Glutamatergic neuron (in vitro differentiated cells): ENCODE results near the gene CETN1. TPM values are rescaled to one million over a fixed set of nuclear protein-coding genes. Genes with fewer than 3 reads are reported as not detected.

Source experiments
- DNase-seq: peaks from one replicate; pipeline ENCODE4 v3.0.0; 2022
- H3K27ac Mint-ChIP-seq: one replicate; pipeline ENCODE4 v1.8.0; 2020; ENCODE audit warnings: mild to moderate bottlenecking, mixed read lengths, inconsistent platforms; ENCODE audit not compliant: unreplicated experiment
- H3K27me3 Mint-ChIP-seq: one replicate; pipeline ENCODE4 v1.8.0; 2020; ENCODE audit warnings: mild to moderate bottlenecking, moderate library complexity, mixed read lengths, inconsistent platforms; ENCODE audit not compliant: unreplicated experiment
- H3K36me3 Mint-ChIP-seq: one replicate; pipeline ENCODE4 v1.8.0; 2020; ENCODE audit warnings: mild to moderate bottlenecking, mixed read lengths, inconsistent platforms; ENCODE audit not compliant: unreplicated experiment
- H3K4me1 Mint-ChIP-seq: one replicate; pipeline ENCODE4 v1.8.0; 2020; ENCODE audit warnings: mild to moderate bottlenecking, low read depth, mixed read lengths, inconsistent platforms; ENCODE audit not compliant: unreplicated experiment
- H3K4me3 Mint-ChIP-seq: one replicate; pipeline ENCODE4 v1.8.0; 2020; ENCODE audit warnings: mild to moderate bottlenecking, mixed read lengths, inconsistent platforms; ENCODE audit not compliant: unreplicated experiment
- H3K9me3 Mint-ChIP-seq: one replicate; pipeline ENCODE4 v1.8.0; 2020; ENCODE audit warnings: mild to moderate bottlenecking, moderate library complexity, mixed read lengths, inconsistent platforms; ENCODE audit not compliant: unreplicated experiment
- total RNA-seq: library from RNA; stranded (reverse); fragmentation: NEBNext Ultra II Directional; extraction: Animal tissue kit (Norgen Biotek cat#: 25700); gene quantifications from one replicate; pipeline ENCODE4 v1.2.1, GENCODE V29; 2021; ENCODE audit not compliant: unreplicated experiment
- TF ChIP-seq, protein P1 (sequence below): fragments of 200-600 bp; sonication (generic); IDR thresholded peaks from one replicate; pipeline ENCODE4 v1.5.0; 2021; ENCODE audit not compliant: partially characterized antibody, unreplicated experiment

Gene CETN1
- total RNA-seq, 1 donor from 2014 or later = not detected

DNA sequence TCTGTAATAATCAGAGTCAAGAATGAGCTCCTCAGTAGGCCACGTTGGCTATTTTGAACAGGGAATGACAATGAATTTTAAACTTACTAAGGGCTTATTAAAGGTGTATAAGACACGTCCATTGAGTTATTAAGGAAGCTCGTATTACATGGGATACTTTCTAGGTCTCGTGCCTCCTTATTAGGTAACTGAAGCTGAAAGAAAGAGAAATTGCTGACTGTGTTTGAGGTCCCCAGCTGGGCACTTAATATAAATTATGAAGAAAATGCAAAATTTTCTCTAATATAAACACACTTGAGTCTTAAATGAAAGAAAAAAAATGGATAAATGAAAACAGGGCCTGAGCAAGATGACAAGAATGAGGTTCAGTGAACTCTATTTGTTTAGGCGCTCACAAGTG lies 38.4 kb downstream of the CETN1 start:
- H3K27ac Mint-ChIP-seq = no peak overlapping the region
- H3K4me3 Mint-ChIP-seq = no peak overlapping the region
- TF ChIP-seq, protein P1, sequence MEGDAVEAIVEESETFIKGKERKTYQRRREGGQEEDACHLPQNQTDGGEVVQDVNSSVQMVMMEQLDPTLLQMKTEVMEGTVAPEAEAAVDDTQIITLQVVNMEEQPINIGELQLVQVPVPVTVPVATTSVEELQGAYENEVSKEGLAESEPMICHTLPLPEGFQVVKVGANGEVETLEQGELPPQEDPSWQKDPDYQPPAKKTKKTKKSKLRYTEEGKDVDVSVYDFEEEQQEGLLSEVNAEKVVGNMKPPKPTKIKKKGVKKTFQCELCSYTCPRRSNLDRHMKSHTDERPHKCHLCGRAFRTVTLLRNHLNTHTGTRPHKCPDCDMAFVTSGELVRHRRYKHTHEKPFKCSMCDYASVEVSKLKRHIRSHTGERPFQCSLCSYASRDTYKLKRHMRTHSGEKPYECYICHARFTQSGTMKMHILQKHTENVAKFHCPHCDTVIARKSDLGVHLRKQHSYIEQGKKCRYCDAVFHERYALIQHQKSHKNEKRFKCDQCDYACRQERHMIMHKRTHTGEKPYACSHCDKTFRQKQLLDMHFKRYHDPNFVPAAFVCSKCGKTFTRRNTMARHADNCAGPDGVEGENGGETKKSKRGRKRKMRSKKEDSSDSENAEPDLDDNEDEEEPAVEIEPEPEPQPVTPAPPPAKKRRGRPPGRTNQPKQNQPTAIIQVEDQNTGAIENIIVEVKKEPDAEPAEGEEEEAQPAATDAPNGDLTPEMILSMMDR = no peak
- no peak for DNase-seq
- peaks cover 2% of the 10 kb centered on the region for H3K27me3 Mint-ChIP-seq
- no peaks in the 10 kb centered on the region for H3K9me3 Mint-ChIP-seq
- peaks cover 5% of the 10 kb centered on the region for H3K4me1 Mint-ChIP-seq
- no peaks in the 10 kb centered on the region for H3K36me3 Mint-ChIP-seq

DNA sequence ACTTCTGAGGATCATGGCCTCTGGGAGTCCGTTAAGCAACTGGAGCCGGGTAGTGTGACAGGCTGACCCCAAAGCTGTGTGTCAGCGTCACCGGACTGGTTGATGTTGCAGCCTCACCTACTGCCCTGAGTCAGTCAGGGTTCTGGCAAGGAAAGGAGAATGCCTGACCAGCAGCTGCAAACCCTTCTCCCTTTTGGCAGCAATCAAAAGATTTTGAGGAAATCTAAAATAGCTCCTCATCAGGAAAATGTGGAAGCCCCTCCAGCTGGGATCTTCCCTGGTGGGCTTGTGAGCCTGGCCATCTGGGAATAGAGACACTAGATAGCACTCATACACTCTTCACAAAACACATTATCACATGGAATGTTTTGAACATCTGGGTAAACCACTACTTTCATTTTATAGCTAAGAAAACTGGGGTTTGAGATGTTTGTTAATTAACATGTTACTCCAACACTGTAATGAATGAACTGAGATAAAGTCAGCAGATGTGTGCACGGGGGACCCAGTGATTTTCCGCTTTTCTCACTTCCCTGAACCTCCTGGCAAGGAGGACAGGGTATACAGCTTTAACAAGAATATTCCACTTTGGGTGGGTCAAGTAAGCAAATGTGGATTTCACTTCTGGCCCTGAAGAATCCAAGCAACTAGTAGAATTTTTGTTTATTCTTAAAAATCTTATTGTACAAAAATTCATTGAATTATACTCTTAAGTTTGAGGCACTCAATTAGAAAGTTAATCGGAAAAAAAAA lies 41.3 kb downstream of the CETN1 start:
- no peak overlapping the region for H3K27ac Mint-ChIP-seq

DNA sequence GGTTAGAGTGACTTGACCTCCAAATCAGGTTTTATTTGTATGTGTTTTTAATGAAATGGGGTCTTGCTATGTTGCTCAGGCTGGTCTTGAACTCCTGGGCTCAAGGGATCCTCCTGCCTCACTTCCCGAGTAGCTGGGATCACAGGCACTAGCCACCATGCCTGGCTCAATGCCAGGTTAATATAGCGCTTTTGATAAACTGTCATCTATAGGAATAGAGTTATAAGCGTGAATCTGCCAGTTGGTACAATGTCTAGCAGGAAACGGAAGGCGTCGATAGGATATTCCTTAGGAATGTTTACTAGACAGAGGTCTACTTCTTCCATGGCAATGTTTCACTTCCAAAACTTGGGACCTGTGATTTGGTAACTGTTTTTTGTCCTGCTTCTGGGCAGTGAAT lies 42.1 kb downstream of the CETN1 start:
- Mint-ChIP-seq H3K4me1 (peaks cover 5% of the 10 kb centered on the region), H3K9me3 (no peaks in the 10 kb centered on the region), H3K27ac (no peak overlapping the region), H3K36me3 (no peaks in the 10 kb centered on the region), H3K27me3 (peaks cover 2% of the 10 kb centered on the region), H3K4me3 (no peak overlapping the region)
- TF ChIP-seq, protein P1 = no peak
- DNase-seq = no peak

More for the DNA sequence above, 41.3 kb downstream of the CETN1 start:
- Mint-ChIP-seq H3K36me3 (no peaks in the 10 kb centered on the region), H3K4me1 (peaks cover 5% of the 10 kb centered on the region), H3K27me3 (peaks cover 2% of the 10 kb centered on the region), H3K4me3 (no peak overlapping the region), H3K9me3 (no peaks in the 10 kb centered on the region)
- peak; percentile 23 for DNase-seq
- TF ChIP-seq, protein P1 = no peak

DNA sequence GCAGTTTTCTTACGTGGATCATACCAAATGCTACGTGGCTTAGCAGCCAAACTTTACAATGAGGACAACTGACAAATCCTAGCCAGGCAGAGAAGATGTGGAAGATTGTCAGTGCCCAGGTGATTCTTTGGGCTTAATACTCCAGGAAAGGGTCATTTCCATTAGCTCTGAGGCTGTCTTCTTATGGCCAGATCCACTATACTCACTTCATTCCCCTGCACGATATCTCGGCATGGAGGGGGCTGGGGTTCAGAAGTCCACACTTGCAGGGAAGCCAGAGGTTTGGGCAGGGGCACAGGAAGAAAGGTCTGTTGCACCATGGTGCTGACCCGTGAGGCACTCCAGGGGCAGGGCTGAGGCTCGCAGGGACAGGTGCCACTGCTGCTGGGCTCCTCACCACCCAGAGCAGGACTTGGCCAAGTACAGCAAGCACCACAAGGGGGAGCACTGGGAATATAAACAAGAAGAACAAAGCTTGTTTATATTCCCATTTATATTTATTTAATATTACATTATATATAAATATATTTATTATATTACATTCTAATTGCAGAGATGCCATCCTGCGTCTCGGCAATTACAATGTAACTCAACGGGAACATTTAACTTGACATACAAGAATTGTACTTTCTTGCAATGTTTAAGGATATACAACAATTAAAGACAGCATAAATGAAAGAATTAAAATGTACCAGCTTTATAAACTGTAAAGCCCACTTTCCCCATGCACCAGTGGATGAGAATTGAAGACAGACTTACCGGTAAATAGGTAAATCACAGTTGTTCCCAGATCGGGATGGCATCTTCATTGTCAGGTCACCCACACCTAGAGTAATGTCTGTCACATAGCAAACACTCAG lies 43.8 kb downstream of the CETN1 start:
- Mint-ChIP-seq H3K36me3 (no peaks in the 10 kb centered on the region), H3K27me3 (peaks cover 2% of the 10 kb centered on the region), H3K9me3 (no peaks in the 10 kb centered on the region), H3K27ac (no peak overlapping the region), H3K4me1 (peaks cover 5% of the 10 kb centered on the region), H3K4me3 (no peak overlapping the region)
- TF ChIP-seq, protein P1 = peak; percentile 77
- DNase-seq = peak; percentile 75
